Measurements from ENCODE around the gene RPL6. TPM values are rescaled to one million over a fixed set of nuclear protein-coding genes. Genes with fewer than 3 reads are reported as not detected.

The RPL6 gene
- total RNA-seq, 4 donors from 2014 or later: 1,161 to 1,752 (median 1,687) TPM

- no peaks in the 10 kb centered on the region for H3K27me3 ChIP-seq
- peaks cover 3% of the 10 kb centered on the region for H3K4me1 ChIP-seq
- no peaks in the 10 kb centered on the region for H3K9me3 ChIP-seq
- TF ChIP-seq CTCF (IDR thresholded peaks at IDR 0.05): no peak
- TF ChIP-seq POLR2AphosphoS5 (IDR thresholded peaks at IDR 0.05): no peak
- no peak for TF ChIP-seq POLR2A (IDR thresholded peaks at IDR 0.05)
- TF ChIP-seq EP300 (IDR thresholded peaks at IDR 0.05): no peak
- no peak overlapping the region for H3K4me3 ChIP-seq
- WGBS: 74% methylated on average over 3 of the region's 3 CpGs
- H3K36me3 ChIP-seq: peaks cover 3% of the 10 kb centered on the region
- DNase-seq (ENCODE audit: low spot score in 2 of 2): no peak
- no peak overlapping the region for H3K27ac ChIP-seq
Observed at GRCh38 chr12:112431965-112432364, 22.6 kb upstream of the RPL6 start.

GRCh38 chr12:112430929-112431328 lies 21.5 kb upstream of the RPL6 start:
- no peak for DNase-seq (ENCODE audit: low spot score in 2 of 2)
- WGBS: 67% methylated on average over 5 of the region's 5 CpGs

GRCh38 chr12:112427760-112428159 lies 18.4 kb upstream of the RPL6 start:
- no peak overlapping the region for H3K27ac ChIP-seq
- 98% methylated on average over 2 of the region's 2 CpGs for WGBS

More at GRCh38 chr12:112430929-112431328, 21.5 kb upstream of the RPL6 start:
- Histone ChIP-seq H3K4me3 (no peak overlapping the region), H3K4me1 (peaks cover under 1% of the 10 kb centered on the region), H3K27ac (no peak overlapping the region), H3K27me3 (no peaks in the 10 kb centered on the region), H3K9me3 (no peaks in the 10 kb centered on the region), H3K36me3 (peaks cover 3% of the 10 kb centered on the region)
- no peak for TF ChIP-seq POLR2AphosphoS5 (IDR thresholded peaks at IDR 0.05)
- TF ChIP-seq EP300 (IDR thresholded peaks at IDR 0.05): no peak
- TF ChIP-seq CTCF (IDR thresholded peaks at IDR 0.05): no peak
- no peak for TF ChIP-seq POLR2A (IDR thresholded peaks at IDR 0.05)

GRCh38 chr12:112425582-112426382 lies 16.4 kb upstream of the RPL6 start:
- no peaks in the 10 kb centered on the region for H3K27me3 ChIP-seq
- TF ChIP-seq EP300 (IDR thresholded peaks at IDR 0.05): no peak
- TF ChIP-seq POLR2AphosphoS5 (IDR thresholded peaks at IDR 0.05): no peak
- no peak for TF ChIP-seq CTCF (IDR thresholded peaks at IDR 0.05)
- no peak for TF ChIP-seq POLR2A (IDR thresholded peaks at IDR 0.05)
- no peak overlapping the region for H3K4me3 ChIP-seq
- H3K4me1 ChIP-seq: peaks cover 35% of the 10 kb centered on the region
- H3K9me3 ChIP-seq: no peaks in the 10 kb centered on the region
- no peak overlapping the region for H3K27ac ChIP-seq
- peaks cover 3% of the 10 kb centered on the region for H3K36me3 ChIP-seq
- no peak for DNase-seq (ENCODE audit: low spot score in 2 of 2)
- 93% methylated on average over 7 of the region's 7 CpGs for WGBS

More at GRCh38 chr12:112427760-112428159, 18.4 kb upstream of the RPL6 start:
- DNase-seq (ENCODE audit: low spot score in 2 of 2): no peak
- TF ChIP-seq POLR2A (IDR thresholded peaks at IDR 0.05): no peak
- TF ChIP-seq CTCF (IDR thresholded peaks at IDR 0.05): no peak
- TF ChIP-seq POLR2AphosphoS5 (IDR thresholded peaks at IDR 0.05): no peak
- TF ChIP-seq EP300 (IDR thresholded peaks at IDR 0.05): no peak
- Histone ChIP-seq H3K4me1 (peaks cover 16% of the 10 kb centered on the region), H3K4me3 (no peak overlapping the region), H3K36me3 (peaks cover 3% of the 10 kb centered on the region), H3K27me3 (no peaks in the 10 kb centered on the region), H3K9me3 (no peaks in the 10 kb centered on the region)

- WGBS: 95% methylated on average over 3 of the region's 3 CpGs
- Histone ChIP-seq H3K36me3 (no peaks in the 10 kb centered on the region), H3K27me3 (no peaks in the 10 kb centered on the region), H3K4me3 (no peak overlapping the region), H3K27ac (no peak overlapping the region), H3K9me3 (no peaks in the 10 kb centered on the region), H3K4me1 (peaks cover 49% of the 10 kb centered on the region)
- TF ChIP-seq POLR2A (IDR thresholded peaks at IDR 0.05) (no peak), EP300 (IDR thresholded peaks at IDR 0.05) (no peak), POLR2AphosphoS5 (IDR thresholded peaks at IDR 0.05) (no peak), CTCF (IDR thresholded peaks at IDR 0.05) (no peak)
- no peak for DNase-seq (ENCODE audit: low spot score in 2 of 2)
Observed at GRCh38 chr12:112424126-112424525, 14.7 kb upstream of the RPL6 start.

Data from suprapubic skin (tissue), 4 donors.